HG02571 (cell line): ENCODE data around the gene LNPK.
"Not testable (repeated sequence)": the region's sequence is repeated elsewhere in the genome, so short reads cannot be mapped to it uniquely, and the experiment has no call there.

Source experiments
- ATAC-seq: cut with Tn5 transposase; IDR thresholded peaks from one replicate; pipeline ENCODE4 v1.9.1; 2021; ENCODE audit warnings: mild to moderate bottlenecking, moderate library complexity; ENCODE audit not compliant: unreplicated experiment

LNPK gene

DNA sequence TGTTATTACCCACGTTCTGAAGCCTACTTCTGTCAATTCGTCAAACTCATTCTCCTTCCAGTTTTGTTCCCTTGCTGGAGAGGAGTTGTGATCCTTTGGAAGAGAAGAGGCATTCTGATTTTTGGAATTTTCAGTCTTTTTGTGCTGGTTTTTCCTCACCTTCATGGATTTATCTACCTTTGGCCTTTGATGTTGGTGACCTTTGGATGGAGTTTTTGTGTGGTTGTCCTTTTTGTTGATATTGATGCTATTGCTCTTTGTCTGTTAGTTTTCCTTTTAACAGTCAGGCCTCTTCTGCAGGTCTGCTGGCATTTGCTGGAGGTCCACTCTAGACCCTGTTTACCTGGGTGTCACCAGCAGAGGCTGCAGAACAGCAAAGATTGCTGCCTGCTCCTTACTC lies 88.8 kb downstream of the LNPK start:
- ATAC-seq = not testable (repeated sequence)

GRCh38 chr2:175904035-175904434 lies 98.0 kb downstream of the LNPK start:
- no peak for ATAC-seq

- no peak for ATAC-seq
These were observed 98.6 kb downstream of the LNPK start for GRCh38 chr2:175903384-175903936.

- ATAC-seq = not testable (repeated sequence)
These were observed 106.1 kb downstream of the LNPK start for GRCh38 chr2:175895957-175896356.

- no peak for ATAC-seq
These were observed 110.0 kb downstream of the LNPK start for GRCh38 chr2:175892046-175892445.

GRCh38 chr2:175890636-175891242 lies 111.3 kb downstream of the LNPK start:
- no peak for ATAC-seq

GRCh38 chr2:175889701-175890302 lies 112.3 kb downstream of the LNPK start:
- no peak for ATAC-seq

GRCh38 chr2:175887776-175888175 lies 114.3 kb downstream of the LNPK start:
- ATAC-seq = no peak

GRCh38 chr2:175884697-175885393 lies 117.2 kb downstream of the LNPK start:
- ATAC-seq = no peak

- no peak for ATAC-seq
These were observed 118.4 kb downstream of the LNPK start for GRCh38 chr2:175883586-175884194.

DNA sequence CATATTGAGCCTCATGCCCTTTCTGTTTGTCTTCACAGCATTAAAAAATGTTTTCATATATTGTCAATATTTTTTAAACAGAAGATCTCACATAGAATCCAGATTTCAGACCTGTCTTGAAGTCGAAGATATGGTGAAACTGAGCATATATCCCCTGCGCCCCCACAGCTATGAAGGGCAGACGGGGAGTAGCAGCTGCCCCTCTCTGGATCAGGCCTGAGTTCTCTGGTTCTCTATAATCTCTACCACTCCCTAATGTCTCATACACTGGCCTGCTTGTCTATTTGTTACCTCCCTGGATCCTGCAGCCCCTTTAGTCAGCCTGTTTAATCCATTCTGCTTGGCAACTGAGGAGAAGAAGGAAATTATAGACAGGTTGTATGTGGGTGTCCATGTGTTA lies 122.4 kb downstream of the LNPK start:
- no peak for ATAC-seq

DNA sequence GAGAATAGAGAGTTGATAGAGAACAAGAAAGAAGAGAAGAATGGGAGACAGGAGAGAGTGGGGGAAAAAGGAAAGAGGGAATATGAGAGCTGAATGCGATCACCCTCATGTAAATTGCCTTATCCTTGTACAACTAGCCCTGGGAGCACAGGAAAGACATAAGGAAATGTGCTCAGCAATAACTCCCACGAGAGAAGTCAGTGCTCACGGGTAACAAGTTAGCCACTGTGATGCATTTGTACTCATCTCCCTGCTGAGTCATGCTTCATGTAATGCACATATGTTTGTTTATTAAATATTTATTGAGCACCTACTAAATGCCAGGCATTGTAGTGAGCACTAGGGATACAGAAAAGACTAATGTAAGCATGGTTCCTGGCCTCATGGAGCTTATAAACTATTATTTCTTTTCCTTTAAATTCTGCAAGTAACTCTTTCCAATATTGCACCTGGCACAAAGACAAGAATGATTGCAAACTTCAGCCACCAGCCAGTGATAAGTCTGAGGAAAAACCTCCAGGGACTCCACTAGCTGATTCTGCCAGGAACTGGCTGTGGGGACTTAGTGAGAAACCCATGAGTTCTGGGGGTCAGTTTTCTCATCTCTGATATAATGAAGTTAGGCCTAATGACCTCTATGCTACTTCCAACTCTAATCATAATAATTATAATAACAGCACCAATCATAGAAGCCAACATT lies 124.1 kb downstream of the LNPK start:
- ATAC-seq = no peak

GRCh38 chr2:175874291-175874690 lies 127.8 kb downstream of the LNPK start:
- no peak for ATAC-seq
